ENCODE results near the gene GRAMD1C. TPM values are rescaled to one million over a fixed set of nuclear protein-coding genes. Genes with fewer than 3 reads are reported as not detected.

The GRAMD1C gene
- total RNA-seq, 4 donors from 2014 or later = 23.0 to 38.2 (median 33.2) TPM

- 39 to 54% methylated on average over 8 of the region's 8 CpGs for WGBS, 2 donors
- DNase-seq (ENCODE audit: low spot score in 2 of 2) = no peak
- no peak overlapping the region for H3K4me3 ChIP-seq (ENCODE audit: low read depth, poor library complexity, severe bottlenecking)
Observed at GRCh38 chr3:113954091-113954685, 115.6 kb downstream of the GRAMD1C start.

GRCh38 chr3:113963879-113964278 is 125.3 kb downstream of the GRAMD1C start:
- 91 to 95% methylated on average over 3 of the region's 3 CpGs for WGBS, 2 donors
- no peak for DNase-seq (ENCODE audit: low spot score in 2 of 2)
- no peak overlapping the region for H3K4me3 ChIP-seq (ENCODE audit: low read depth, poor library complexity, severe bottlenecking)
- intact Hi-C loops (cut with DNase I; ENCODE audit: low total_unique reads) = no loop called here
- TF ChIP-seq POLR2A (IDR thresholded peaks at IDR 0.05) (no peak), CTCF (IDR thresholded peaks at IDR 0.05) (no peak)

More at GRCh38 chr3:113954091-113954685, 115.6 kb downstream of the GRAMD1C start:
- TF ChIP-seq CTCF (IDR thresholded peaks at IDR 0.05) = no peak
- no peak for TF ChIP-seq POLR2A (IDR thresholded peaks at IDR 0.05)
- intact Hi-C loops (cut with DNase I; ENCODE audit: low total_unique reads) = no loop called here

GRCh38 chr3:113966172-113966571 is 127.6 kb downstream of the GRAMD1C start:
- DNase-seq (ENCODE audit: low spot score in 2 of 2) = no peak
- WGBS, 2 donors = 70 to 80% methylated on average over 2 of the region's 2 CpGs
- no peak for TF ChIP-seq POLR2A (IDR thresholded peaks at IDR 0.05)
- TF ChIP-seq CTCF (IDR thresholded peaks at IDR 0.05) = no peak
- H3K4me3 ChIP-seq (ENCODE audit: low read depth, poor library complexity, severe bottlenecking) = no peak overlapping the region
- intact Hi-C loops (cut with DNase I; ENCODE audit: low total_unique reads) = no loop called here

GRCh38 chr3:113968986-113969385 is 130.4 kb downstream of the GRAMD1C start:
- intact Hi-C loops (cut with DNase I; ENCODE audit: low total_unique reads) = no loop called here
- H3K4me3 ChIP-seq (ENCODE audit: low read depth, poor library complexity, severe bottlenecking) = no peak overlapping the region
- TF ChIP-seq POLR2A (IDR thresholded peaks at IDR 0.05) = no peak
- no peak for TF ChIP-seq CTCF (IDR thresholded peaks at IDR 0.05)
- DNase-seq (ENCODE audit: low spot score in 2 of 2) = no peak
- WGBS, 2 donors = 25 to 29% methylated on average over 2 of the region's 2 CpGs

GRCh38 chr3:113977822-113978221 is 139.2 kb downstream of the GRAMD1C start:
- intact Hi-C loops (cut with DNase I; ENCODE audit: low total_unique reads) = no loop called here
- WGBS, 2 donors = 94 to 96% methylated on average over 4 of the region's 4 CpGs
- TF ChIP-seq POLR2A (IDR thresholded peaks at IDR 0.05) (no peak), CTCF (IDR thresholded peaks at IDR 0.05) (no peak)

GRCh38 chr3:113979916-113980315 is 141.3 kb downstream of the GRAMD1C start:
- TF ChIP-seq CTCF (IDR thresholded peaks at IDR 0.05) = no peak
- TF ChIP-seq POLR2A (IDR thresholded peaks at IDR 0.05) = no peak
- H3K4me3 ChIP-seq (ENCODE audit: low read depth, poor library complexity, severe bottlenecking) = no peak overlapping the region
- intact Hi-C loops (cut with DNase I; ENCODE audit: low total_unique reads) = no loop called here
- no peak for DNase-seq (ENCODE audit: low spot score in 2 of 2)
- WGBS, 2 donors = 93 to 94% methylated on average over 1 of the region's 1 CpG

More at GRCh38 chr3:113977822-113978221, 139.2 kb downstream of the GRAMD1C start:
- H3K4me3 ChIP-seq (ENCODE audit: low read depth, poor library complexity, severe bottlenecking) = no peak overlapping the region
- DNase-seq (ENCODE audit: low spot score in 2 of 2) = no peak

Data from lower leg skin (tissue), 4 donors.